GM18861 (cell line): ENCODE measurements around the gene ZFHX3.

Experiments used
- ATAC-seq: cut with Tn5 transposase; IDR thresholded peaks from one replicate; pipeline ENCODE4 v1.9.1; 2021; ENCODE audit not compliant: unreplicated experiment

The ZFHX3 gene

GRCh38 chr16:73057291-73058210 is 9.6 kb upstream of the ZFHX3 start:
- ATAC-seq = peak; percentile 47

DNA sequence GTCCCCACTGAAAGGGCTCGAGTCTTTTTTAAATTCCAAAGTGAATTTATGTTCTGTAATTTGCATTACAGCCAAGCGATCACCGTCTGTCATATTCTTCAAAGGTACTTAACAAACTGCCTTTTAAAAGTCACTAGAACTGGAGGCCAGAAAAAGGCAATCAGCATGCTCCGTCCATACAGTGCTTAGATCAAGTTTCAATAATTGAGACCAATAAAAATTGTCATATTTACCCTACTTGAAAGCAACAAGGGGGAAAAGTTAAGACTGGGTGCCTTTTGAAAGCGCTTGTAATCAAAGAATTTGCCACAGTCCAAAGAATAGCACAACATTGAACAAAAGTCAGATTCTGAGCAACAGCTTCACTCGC is 9.0 kb upstream of the ZFHX3 start:
- no peak for ATAC-seq

GRCh38 chr16:73056448-73056847 is 8.5 kb upstream of the ZFHX3 start:
- no peak for ATAC-seq

GRCh38 chr16:73054813-73055482 is 7.0 kb upstream of the ZFHX3 start:
- no peak for ATAC-seq

GRCh38 chr16:73054498-73054812 is 6.5 kb upstream of the ZFHX3 start:
- no peak for ATAC-seq

DNA sequence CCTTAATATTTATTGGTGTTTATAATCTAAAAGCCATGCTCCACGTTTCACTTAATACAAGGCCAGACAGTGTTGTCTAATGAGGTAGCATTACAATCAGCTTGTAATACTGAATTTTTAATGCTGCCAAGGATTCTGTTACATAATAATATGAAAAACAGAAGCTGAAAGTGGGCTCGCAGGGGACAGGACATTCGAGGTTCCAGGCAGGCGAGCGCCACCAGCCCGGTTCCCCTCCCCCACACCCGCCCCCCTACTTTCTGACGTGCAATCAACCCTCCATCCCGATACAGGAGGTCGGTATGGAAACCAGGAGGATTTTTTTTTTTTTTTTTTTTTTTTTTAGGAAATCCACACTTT is 6.2 kb upstream of the ZFHX3 start:
- ATAC-seq = no peak

GRCh38 chr16:73053364-73054124 is 5.6 kb upstream of the ZFHX3 start:
- no peak for ATAC-seq

DNA sequence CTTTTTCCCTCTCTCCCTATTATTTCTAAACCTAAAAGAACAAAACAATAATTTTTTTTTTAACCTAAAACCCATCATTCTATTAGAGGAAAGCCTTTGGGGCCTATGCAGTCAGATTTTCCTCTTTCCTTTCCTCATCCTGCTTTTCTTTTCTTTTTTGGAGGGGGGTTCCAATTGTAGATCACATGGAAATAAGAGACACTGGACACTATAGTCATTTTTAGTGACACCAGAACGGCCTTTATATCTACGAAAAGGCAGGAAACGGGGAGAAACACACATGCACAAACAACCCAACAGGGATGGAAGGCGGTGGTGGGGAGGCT is 5.1 kb upstream of the ZFHX3 start:
- ATAC-seq = no peak

DNA sequence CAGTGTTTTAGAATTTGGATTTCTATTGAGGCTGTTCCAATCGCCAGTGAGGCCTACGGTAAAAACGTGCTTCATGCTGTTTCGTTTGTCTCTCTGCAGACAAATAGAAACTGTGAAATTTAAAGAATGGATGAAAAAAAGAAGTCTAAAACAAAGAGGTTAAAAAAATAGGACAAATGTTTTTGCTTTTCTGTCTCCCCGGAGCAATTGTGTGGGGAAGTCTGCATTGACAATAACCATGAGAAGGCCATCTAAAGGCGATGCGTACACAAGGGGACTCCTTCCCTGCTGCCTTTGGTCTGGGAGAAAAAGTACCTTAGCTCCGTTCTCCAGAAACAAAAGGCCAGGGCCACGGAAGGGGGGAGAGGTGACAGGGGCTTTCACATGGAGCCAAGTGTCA is 4.6 kb upstream of the ZFHX3 start:
- ATAC-seq = no peak

GRCh38 chr16:73051961-73052360 is 4.0 kb upstream of the ZFHX3 start:
- ATAC-seq = no peak

- no peak for ATAC-seq
Measured at GRCh38 chr16:73051226-73051625, 3.3 kb upstream of the ZFHX3 start.

DNA sequence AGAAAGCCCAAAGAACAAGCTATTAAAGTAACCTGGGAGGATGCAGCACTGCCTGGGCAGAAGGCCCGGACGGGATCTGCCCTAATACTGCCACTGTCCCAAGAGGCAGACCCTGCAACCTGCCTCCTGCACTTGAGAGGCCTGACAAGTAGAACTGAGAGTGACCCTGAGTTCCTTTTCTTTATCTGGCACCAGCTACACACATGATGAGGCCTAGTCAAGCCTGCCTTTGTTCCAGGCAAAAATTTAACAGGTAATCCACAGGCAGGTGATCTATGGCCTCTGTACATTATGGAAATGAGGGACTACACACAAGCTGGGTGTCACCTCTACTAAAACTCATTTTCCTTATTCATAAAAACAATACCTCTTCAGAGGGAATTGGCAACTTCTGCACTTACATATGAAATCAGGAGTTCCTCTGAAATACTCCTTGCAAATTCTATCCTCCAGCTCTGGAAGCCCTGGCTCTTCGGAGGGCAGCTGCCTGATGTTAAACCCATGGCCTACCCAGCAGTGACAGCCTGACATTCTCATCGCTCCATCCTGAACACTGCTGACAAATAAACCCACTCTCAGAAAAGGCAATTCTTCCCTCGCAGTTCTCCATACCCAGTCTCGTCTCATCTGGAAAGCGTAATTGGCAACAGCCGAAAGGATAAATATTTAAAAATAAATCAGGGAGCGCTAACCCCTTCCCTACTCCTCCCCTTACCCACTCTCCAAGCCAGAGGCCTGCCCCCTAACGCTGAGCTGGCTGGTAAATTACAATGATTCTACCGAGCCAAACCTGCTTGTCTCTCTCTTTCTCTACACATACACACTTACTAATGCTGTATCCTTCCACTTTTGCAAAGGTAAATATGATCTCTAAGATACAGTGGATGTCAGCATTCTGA is 2.5 kb upstream of the ZFHX3 start:
- no peak for ATAC-seq

DNA sequence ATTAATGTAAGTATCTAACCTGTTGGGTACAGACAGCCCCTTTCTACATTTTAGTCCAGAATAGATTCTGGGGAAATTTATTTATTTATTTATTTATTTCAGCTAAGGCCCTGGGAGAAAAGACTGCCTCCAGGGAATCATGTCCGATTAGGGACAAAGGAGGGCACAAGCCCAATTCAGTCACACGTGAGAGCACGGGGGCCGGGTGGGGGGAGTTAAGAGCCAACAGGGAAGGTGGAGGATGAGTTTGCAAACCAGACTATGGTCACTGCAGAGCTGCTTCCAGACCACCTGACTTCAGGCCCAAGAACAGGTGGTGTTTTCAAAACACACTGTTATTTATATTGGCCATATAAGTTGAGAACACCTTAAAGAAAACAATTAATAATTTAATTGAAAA is 1.6 kb upstream of the ZFHX3 start:
- no peak for ATAC-seq

DNA sequence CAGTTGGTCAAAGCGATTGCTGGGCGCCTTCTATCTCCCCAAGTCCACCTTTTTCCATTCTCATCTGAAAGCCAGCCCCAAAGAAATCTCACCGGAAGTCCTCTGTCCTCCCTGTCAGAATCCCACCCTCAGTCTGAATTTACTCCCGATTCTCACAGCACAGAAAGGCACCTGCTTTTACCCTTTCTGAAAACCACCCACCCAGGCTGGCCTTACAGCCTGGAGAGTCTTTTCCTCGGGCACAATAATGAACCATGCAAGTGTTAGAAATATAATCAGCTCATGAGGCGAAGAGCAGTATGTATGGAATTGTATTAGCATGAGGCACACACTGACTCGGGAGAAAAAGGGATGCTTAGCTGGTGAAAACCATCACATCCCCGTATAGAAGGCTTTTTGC is 1.2 kb upstream of the ZFHX3 start:
- ATAC-seq = no peak

GRCh38 chr16:73048292-73049080 is 558 bp upstream of the ZFHX3 start:
- ATAC-seq = no peak

DNA sequence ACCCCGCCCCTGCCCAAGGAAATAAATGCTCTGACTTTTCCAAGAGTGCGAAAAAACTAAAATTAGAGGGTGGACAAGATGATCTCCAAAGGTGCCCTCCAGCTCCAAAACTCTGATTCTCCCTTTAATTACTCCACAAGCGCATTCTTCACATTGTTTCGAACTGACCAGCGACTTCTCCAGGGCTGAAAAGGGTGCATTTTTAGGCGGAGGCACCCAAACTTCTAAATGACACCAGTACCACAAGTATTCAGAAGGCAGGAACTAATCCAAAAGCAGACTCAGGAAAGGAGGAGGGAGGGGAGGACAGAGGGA is 750 bp downstream of the ZFHX3 start:
- ATAC-seq = no peak

- ATAC-seq = no peak
Measured at GRCh38 chr16:73046849-73047214, 1.1 kb downstream of the ZFHX3 start.

- no peak for ATAC-seq
Measured at GRCh38 chr16:73046202-73046848, 1.6 kb downstream of the ZFHX3 start.

DNA sequence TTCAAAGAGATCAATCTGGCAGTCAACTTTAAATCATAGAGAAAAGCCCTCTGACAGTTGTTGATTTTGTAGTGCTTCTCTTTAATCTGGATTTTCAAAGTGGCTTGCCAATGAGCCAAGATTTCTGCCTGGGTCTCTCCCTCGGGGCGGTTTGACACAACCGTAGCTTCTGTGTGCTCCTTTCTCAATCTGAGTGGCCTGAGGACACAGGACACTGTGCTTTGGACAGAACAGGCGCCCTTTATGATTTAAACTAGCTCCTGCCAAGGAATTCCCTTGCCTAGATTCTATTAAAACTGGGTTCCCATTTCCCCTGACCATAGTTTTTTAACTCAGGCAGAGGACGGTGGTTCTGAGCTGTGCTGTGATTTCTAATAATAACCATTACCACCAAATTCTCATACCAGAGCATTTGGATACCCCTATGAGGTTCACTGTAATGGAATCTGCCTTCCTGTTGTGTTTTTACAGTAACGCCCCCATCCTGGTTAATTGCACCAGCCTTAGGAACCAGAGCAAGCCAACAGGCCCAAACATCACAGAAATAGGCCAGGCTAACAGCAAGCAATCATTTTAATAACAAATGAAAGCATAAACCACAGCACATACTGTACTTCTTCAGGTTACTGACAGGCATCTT is 4.0 kb downstream of the ZFHX3 start:
- no peak for ATAC-seq

- no peak for ATAC-seq
Measured at GRCh38 chr16:73042807-73043206, 5.1 kb downstream of the ZFHX3 start.
